Activated CD4-positive, alpha-beta T cell treated with anti-CD3 and anti-CD28 coated beads for 36 hours (primary cell): Measurements from ENCODE around the gene SFSWAP. TPM values are rescaled to one million over a fixed set of nuclear protein-coding genes. Genes with fewer than 3 reads are reported as not detected.

Experiments used
- ATAC-seq: fragments of 200-7000 bp; cut with Tn5 transposase; one replicate; pipeline ENCODE4 v1.10.0; 2021; ENCODE audit warnings: mild to moderate bottlenecking, moderate library complexity
- CTCF ChIA-PET: fragments of 350-600 bp; sonication (Branson Sonifier 250); formaldehyde crosslinking; loops from one replicate; lab custom pipeline; 2021; ENCODE audit warnings: antibody characterized with exemption; lab: Charles Lee
- POLR2A ChIA-PET: fragments of 350-600 bp; sonication (Branson Sonifier 250); formaldehyde crosslinking; loops from one replicate; lab custom pipeline; 2021; ENCODE audit warnings: antibody characterized with exemption, inconsistent platforms; lab: Charles Lee
- DNase-seq: peaks from one replicate; pipeline ENCODE4 v3.0.0-alpha.2; 2020
- H3K27ac Mint-ChIP-seq: one replicate; pipeline ENCODE4 v1.8.0; 2021; ENCODE audit warnings: mixed read lengths
- H3K27me3 Mint-ChIP-seq: one replicate; pipeline ENCODE4 v1.8.0; 2021; ENCODE audit warnings: mixed read lengths
- H3K36me3 Mint-ChIP-seq: one replicate; pipeline ENCODE4 v1.8.0; 2021; ENCODE audit warnings: low read depth, mixed read lengths
- H3K4me1 Mint-ChIP-seq: one replicate; pipeline ENCODE4 v1.8.0; 2021; ENCODE audit warnings: mixed read lengths
- H3K4me3 Mint-ChIP-seq: one replicate; pipeline ENCODE4 v1.8.0; 2021; ENCODE audit warnings: mild to moderate bottlenecking, moderate library complexity, mixed read lengths
- H3K9me3 Mint-ChIP-seq: one replicate; pipeline ENCODE4 v1.8.0; 2021; ENCODE audit warnings: low read depth, mixed read lengths
- intact Hi-C, 2 experiments: fragments of 100-400 bp; cut with DNase I in 1 of 2; cut with micrococcal nuclease in 1 of 2; formaldehyde crosslinking; loops; one replicate each; pipeline versions ENCODE4 v1.14.2 to v1.15.1; 2022 to 2024; cut with DNase I, micrococcal nuclease
- total RNA-seq, 2 experiments: library from RNA; stranded (reverse); gene quantifications; one replicate each; pipeline ENCODE4 v1.2.3, GENCODE V29; 2021

SFSWAP gene
- total RNA-seq, 2 experiments from 2014 or later: 47.9 to 73.1 TPM

DNA sequence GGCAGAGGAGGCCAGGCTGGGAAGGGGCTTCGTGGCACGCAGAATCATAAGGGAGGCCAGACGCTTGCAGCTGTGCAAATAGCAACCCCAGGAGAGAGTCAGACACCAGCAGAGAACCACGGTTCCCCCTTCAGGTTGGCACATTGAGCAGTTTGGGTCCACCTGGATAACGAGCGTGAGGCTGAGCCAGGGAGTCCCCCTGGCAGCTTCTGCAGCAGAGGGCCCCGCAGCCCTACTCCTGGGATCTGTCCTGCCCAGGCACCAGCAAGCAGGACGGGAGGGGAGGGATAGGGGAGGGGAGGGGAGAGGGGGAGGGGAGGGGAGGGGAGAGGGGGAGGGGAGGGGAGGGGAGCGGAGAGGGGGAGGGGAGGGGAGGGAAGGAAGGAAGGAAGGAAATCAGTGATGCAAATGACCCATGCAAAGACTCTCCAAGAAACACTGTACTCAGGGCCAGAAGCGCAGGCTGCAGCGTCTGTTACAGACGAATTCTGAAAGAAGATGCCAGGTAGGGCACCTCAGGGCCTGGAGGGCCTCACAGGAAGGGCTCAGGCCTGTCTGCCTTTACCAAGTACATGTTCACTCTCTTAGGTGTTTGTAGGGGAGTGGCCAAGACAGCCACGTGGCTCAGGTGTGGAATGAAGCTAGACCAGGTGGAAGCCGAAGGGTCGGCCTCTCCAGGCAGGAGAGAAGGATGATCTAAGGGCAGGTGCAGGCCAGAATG lies 85.0 kb downstream of the SFSWAP start:
- H3K27me3 Mint-ChIP-seq: no peaks in the 10 kb centered on the region
- no peak overlapping the region for H3K27ac Mint-ChIP-seq
- no peak for ATAC-seq
- no peaks in the 10 kb centered on the region for H3K4me1 Mint-ChIP-seq
- intact Hi-C loops: no loop called here
- POLR2A ChIA-PET: no interaction called here
- no peak overlapping the region for H3K4me3 Mint-ChIP-seq
- no peak for DNase-seq
- H3K36me3 Mint-ChIP-seq: peaks cover 39% of the 10 kb centered on the region
- CTCF ChIA-PET: no interaction called here
- H3K9me3 Mint-ChIP-seq: no peaks in the 10 kb centered on the region

DNA sequence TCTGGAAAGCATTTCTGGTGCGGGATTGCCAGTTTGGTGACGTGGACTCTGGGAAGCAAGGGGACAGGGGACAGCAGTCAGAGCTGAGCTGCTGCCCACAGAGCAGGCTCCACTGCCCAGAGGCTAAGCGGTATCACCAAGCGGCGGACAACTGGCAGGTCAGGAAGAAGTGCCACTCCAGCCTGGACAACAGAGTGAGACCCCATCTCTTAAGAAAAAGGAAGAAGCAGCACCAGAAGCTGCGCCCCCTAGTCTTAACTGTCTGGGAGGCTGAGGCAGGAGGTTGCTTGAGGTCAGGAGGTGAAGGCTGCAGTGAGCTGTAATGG lies 85.5 kb downstream of the SFSWAP start:
- H3K4me3 Mint-ChIP-seq: no peak overlapping the region
- POLR2A ChIA-PET: no interaction called here
- H3K9me3 Mint-ChIP-seq: no peaks in the 10 kb centered on the region
- peaks cover 40% of the 10 kb centered on the region for H3K36me3 Mint-ChIP-seq
- H3K4me1 Mint-ChIP-seq: no peaks in the 10 kb centered on the region
- CTCF ChIA-PET: interaction anchor here (0.5 kb wide), 1 partner anchor 647 kb away, joined by 3 read pairs; no protein-coding TSS in a partner anchor
- intact Hi-C loops: no loop called here
- no peaks in the 10 kb centered on the region for H3K27me3 Mint-ChIP-seq
- H3K27ac Mint-ChIP-seq: no peak overlapping the region
- ATAC-seq: no peak
- no peak for DNase-seq

DNA sequence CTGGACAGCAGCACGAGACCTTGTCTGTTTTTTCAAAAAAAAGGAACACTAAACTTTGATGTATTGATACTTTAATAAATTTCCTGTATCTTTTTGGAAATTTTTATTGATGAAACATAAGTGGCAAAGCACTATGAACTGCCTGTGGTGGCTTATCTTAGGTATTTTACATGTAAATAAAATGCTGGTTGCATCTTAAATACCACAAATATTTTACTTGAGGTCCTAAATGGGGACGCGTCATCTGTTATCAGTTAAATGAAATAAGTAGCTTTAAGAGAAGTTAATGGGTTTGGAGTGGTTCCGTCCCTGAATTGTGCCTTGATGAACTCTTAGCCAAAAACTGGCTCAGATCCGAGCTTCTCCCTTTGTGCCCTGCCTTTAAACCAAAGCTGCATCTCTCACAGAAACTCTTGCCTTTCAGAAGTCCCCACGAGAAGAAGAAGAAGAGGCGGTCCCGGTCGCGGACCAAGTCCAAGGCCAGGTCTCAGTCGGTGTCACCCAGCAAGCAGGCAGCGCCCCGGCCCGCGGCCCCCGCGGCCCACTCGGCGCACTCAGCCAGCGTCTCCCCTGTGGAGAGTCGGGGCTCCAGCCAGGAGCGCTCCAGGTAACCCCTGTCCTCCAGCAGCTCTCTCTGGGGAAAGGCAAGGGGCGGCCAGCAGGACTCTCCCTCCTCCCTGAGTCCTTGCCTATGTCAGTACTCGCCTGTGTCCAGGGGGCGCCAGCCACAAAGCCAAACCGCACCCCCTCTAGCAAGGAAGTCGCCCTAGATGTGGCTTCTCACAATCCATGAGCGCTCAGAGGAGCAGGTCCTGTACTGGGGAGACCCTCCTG lies 86.1 kb downstream of the SFSWAP start:
- ChIA-PET CTCF (interaction anchor here (0.5 kb wide), 1 partner anchor 647 kb away, joined by 3 read pairs; no protein-coding TSS in a partner anchor), POLR2A (no interaction called here)
- DNase-seq: no peak
- Mint-ChIP-seq H3K27ac (no peak overlapping the region), H3K4me3 (no peak overlapping the region), H3K4me1 (no peaks in the 10 kb centered on the region), H3K36me3 (peaks cover 45% of the 10 kb centered on the region), H3K9me3 (no peaks in the 10 kb centered on the region), H3K27me3 (no peaks in the 10 kb centered on the region)
- intact Hi-C loops: no loop called here
- ATAC-seq: no peak

DNA sequence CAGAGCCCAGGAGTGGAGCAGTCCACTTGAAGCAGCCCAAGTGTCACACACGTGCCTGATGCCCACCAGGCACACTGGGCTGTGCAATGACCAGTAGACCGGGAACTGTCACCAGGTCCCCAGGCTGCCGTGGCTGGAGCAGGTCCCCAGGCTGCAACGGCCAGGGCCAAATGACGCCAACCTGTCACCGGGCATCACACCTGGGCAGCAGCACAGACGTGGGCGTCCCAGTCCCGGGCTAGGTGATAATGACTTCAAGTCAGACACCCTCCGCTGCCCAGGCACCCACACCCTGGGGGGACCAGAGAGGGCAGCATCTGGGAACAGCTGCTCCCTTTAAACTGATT lies 86.7 kb downstream of the SFSWAP start:
- Mint-ChIP-seq H3K4me3 (no peak overlapping the region), H3K27me3 (no peaks in the 10 kb centered on the region), H3K4me1 (no peaks in the 10 kb centered on the region), H3K9me3 (no peaks in the 10 kb centered on the region), H3K36me3 (peaks cover 48% of the 10 kb centered on the region), H3K27ac (no peak overlapping the region)
- no peak for DNase-seq
- no peak for ATAC-seq
- intact Hi-C loops: no loop called here
- ChIA-PET CTCF (no interaction called here), POLR2A (no interaction called here)

DNA sequence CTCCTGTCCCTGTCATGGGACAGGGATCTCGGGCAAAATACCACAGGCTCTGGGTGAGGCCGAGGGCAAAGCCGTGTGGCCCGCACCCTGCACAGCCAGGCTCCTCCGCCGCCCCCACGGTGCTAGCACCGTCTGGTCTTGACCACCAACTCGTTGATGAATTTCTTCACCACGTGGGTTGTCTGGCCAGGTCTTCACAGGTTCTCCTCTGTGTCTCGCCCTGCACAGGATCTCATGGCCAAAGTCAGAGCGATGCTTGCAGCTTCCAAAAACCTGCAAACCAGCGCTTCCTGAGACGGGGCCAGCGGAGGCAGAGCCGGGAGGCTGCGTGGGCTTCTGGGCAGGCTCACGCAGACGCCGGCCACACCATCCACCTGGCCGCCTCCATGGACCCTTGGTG lies 88.3 kb downstream of the SFSWAP start:
- POLR2A ChIA-PET: no interaction called here
- Mint-ChIP-seq H3K9me3 (no peaks in the 10 kb centered on the region), H3K4me1 (no peaks in the 10 kb centered on the region), H3K36me3 (peaks cover 46% of the 10 kb centered on the region), H3K4me3 (no peak overlapping the region), H3K27me3 (no peaks in the 10 kb centered on the region), H3K27ac (no peak overlapping the region)
- CTCF ChIA-PET: no interaction called here
- intact Hi-C loops: no loop called here
- ATAC-seq: no peak
- DNase-seq: no peak

DNA sequence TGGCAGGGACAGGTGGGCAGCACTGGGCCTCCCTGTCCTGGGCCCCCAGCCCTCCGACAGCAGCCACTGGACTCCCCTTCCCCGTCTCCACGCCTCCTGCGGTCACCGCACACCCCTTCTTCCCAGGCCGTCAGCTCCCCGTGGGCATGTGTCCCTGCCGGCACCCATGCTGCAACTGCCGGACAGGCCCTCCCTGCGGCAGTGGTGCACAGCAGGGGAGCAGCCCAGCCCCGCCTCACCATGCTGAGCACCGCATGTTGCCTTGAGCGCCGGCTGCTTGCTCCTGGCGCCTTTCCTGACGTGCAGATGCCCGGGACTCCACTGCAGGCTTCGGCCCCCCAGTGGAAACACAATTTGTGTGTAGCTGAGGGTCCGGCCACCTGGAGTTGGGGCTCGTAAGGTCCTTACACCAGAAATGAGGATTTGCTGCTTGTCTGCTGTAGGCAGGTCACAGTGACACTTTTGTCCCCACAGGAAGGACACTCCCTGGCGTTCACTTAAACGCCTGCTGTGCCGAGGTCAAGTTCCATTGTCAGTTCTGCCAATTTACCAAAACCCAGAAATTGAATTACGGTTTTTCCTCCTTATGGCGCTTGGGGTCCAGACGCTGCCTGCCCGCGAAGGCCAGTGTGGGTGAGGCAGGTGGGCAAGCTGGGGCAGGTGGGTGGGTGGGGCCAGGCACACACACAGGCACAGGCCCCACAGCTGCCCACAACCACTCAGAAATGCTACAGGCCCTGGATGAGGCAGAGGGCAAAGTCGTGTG lies 89.1 kb downstream of the SFSWAP start:
- Mint-ChIP-seq H3K4me1 (no peaks in the 10 kb centered on the region), H3K4me3 (no peak overlapping the region), H3K36me3 (peaks cover 46% of the 10 kb centered on the region), H3K27ac (no peak overlapping the region), H3K9me3 (no peaks in the 10 kb centered on the region), H3K27me3 (no peaks in the 10 kb centered on the region)
- intact Hi-C loops: no loop called here
- no peak for ATAC-seq
- POLR2A ChIA-PET: no interaction called here
- CTCF ChIA-PET: no interaction called here
- no peak for DNase-seq

DNA sequence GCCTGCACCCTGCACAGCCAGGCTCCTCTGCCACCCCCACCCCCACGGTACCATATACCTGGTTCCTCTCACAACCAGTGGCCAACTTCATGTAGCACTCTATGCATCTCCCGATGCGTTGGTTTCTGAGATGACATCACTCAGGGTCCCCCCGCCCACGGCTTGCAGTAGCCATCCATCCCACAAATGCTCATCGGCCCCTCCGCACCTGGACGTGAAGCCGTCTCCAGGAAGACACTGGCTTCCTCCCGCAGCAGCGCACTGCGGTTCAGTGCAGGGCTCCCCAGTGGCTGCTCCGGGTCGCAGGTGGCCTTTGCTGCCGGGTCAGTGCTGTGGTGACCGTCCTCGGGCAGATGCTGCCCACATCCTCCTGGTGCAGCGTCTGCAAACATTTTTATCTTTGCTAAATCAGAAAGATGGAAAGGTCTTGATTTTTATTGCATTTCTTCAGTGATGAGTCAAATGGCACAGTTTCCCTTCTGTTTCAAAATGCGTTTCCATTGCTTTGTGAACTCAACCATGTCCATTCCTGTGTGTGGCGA lies 89.8 kb downstream of the SFSWAP start:
- Mint-ChIP-seq H3K36me3 (peaks cover 46% of the 10 kb centered on the region), H3K27ac (no peak overlapping the region), H3K27me3 (no peaks in the 10 kb centered on the region), H3K9me3 (no peaks in the 10 kb centered on the region), H3K4me3 (no peak overlapping the region), H3K4me1 (no peaks in the 10 kb centered on the region)
- no peak for ATAC-seq
- ChIA-PET CTCF (no interaction called here), POLR2A (no interaction called here)
- intact Hi-C loops: no loop called here
- no peak for DNase-seq

DNA sequence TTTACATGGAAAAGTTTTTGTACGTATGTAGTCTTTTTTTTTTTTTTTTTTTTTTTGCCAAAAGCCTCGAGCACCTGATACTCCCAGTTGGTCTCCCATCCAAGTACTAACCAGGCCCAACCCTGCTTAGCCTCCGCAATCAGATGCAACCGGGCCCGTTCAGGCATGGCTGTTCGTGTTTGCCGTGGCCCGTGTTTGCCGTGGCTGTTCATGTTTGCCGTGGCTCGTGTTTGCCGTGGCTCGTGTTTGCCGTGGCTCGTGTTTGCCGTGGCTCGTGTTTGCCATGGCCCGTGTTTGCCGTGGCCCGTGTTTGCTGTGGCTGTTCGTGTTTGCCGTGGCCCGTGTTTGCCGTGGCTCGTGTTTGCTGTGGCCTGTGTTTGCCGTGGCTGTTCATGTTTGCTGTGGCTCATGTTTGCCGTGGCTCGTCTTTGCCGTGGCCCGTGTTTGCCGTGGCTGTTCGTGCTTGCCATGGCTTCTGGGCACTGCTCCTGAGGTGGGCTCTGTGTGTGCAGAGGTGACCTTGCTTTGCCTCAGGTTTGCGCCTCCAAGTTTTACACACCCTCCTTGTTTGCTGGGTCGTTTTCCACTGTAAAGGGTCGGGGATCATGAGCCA lies 90.5 kb downstream of the SFSWAP start:
- Mint-ChIP-seq H3K36me3 (peaks cover 43% of the 10 kb centered on the region), H3K27me3 (no peaks in the 10 kb centered on the region), H3K4me3 (no peak overlapping the region), H3K4me1 (no peaks in the 10 kb centered on the region), H3K27ac (no peak overlapping the region), H3K9me3 (no peaks in the 10 kb centered on the region)
- no peak for DNase-seq
- CTCF ChIA-PET: no interaction called here
- intact Hi-C loops: no loop called here
- POLR2A ChIA-PET: no interaction called here
- ATAC-seq: no peak

DNA sequence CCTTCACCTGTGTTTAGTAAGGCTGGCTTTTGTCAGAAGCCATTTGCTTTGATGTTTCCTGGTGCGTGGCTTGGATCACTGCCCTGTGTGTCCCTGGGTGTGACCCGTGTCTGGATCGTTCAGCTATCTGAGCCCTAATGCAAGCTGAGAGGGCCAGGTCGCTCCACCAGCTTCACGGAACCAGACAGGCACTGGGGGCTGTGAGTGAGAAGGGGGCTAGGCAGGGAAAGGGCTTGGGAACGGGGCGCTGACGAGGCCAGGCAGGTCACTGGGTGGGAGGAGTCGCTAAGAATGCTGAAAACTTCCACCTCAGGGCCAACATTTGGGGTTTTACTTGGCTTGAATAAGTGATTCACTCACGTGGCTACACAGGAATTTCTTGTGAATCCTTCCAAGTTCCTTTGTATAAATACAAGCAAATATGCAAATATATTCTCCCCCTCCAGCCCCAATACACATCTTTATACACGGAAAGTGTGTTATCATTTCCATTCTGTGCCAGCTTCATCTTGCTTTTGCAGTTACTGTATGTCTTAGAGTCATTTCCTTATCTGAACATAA lies 93.2 kb downstream of the SFSWAP start:
- ChIA-PET POLR2A (interaction anchor here (0.6 kb wide), 1 partner anchor 95 kb away, joined by 3 read pairs; no protein-coding TSS in a partner anchor), CTCF (no interaction called here)
- no peak overlapping the region for H3K27ac Mint-ChIP-seq
- H3K9me3 Mint-ChIP-seq: no peaks in the 10 kb centered on the region
- H3K36me3 Mint-ChIP-seq: peaks cover 30% of the 10 kb centered on the region
- intact Hi-C loops: no loop called here
- ATAC-seq: no peak
- H3K4me3 Mint-ChIP-seq: no peak overlapping the region
- H3K27me3 Mint-ChIP-seq: no peaks in the 10 kb centered on the region
- no peaks in the 10 kb centered on the region for H3K4me1 Mint-ChIP-seq
- DNase-seq: no peak

DNA sequence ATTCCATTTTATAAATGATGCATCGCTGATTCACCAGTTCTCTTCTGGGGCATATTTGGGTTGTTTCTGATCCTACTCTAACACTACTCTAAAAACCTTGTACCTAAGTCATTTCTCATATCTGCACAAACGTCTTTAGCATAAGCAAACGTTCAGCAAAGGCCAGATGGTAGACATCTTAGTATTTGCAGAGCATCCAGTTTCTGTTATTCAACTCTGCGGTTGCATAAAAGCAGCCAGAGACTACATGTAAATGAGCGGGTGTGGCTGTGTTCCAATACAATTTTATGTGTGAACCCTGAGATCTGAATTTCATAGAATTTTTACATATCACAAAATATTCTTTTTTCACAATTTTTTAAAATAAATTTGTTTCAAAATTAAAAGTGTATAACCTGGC lies 94.5 kb downstream of the SFSWAP start:
- no peak overlapping the region for H3K27ac Mint-ChIP-seq
- DNase-seq (no peak), ATAC-seq (no peak)
- intact Hi-C loops: no loop called here
- no peak overlapping the region for H3K4me3 Mint-ChIP-seq
- no peaks in the 10 kb centered on the region for H3K27me3 Mint-ChIP-seq
- peaks cover 18% of the 10 kb centered on the region for H3K36me3 Mint-ChIP-seq
- no peaks in the 10 kb centered on the region for H3K4me1 Mint-ChIP-seq
- CTCF ChIA-PET: no interaction called here
- no peaks in the 10 kb centered on the region for H3K9me3 Mint-ChIP-seq
- POLR2A ChIA-PET: no interaction called here

DNA sequence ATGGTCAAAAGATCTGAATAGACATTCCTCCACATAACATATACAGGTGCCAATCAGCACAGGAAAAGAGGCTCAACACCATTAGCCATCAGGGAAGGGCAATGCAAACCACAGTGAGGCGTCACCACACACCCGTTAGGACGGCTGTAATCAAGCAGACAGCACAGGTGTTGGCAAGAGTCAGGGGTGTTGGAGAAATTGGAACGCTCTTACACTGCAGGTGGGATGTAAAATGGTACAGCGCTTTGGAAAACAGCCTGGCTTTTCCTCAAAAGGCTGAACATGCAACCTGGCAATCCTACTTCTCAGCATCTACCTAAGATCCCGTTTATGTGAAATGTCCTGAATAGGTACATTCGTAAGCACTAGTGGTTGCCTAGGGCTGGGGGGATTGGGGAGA lies 95.8 kb downstream of the SFSWAP start:
- Mint-ChIP-seq H3K36me3 (peaks cover 9% of the 10 kb centered on the region), H3K4me1 (no peaks in the 10 kb centered on the region), H3K4me3 (no peak overlapping the region), H3K27ac (no peak overlapping the region), H3K9me3 (no peaks in the 10 kb centered on the region), H3K27me3 (no peaks in the 10 kb centered on the region)
- intact Hi-C loops: no loop called here
- no peak for ATAC-seq
- ChIA-PET POLR2A (no interaction called here), CTCF (interaction anchor here (0.6 kb wide), 1 partner anchor 112 kb away, joined by 4 read pairs; no protein-coding TSS in a partner anchor)
- no peak for DNase-seq
